Gastrocnemius medialis (tissue), 4 donors: ENCODE results near the gene PRKAA1.

Experiments
- CTCF ChIP-seq, 5 experiments: fragments of 450-650 bp in 3 of 5; fragments of 200-600 bp in 2 of 5; sonication (generic) in 2 of 5; IDR thresholded peaks in 4 of 5; conservative IDR thresholded peaks in 1 of 5; 1 replicate in 4 of 5; 2 replicates in 1 of 5; pipeline ENCODE4 v1.5.1; 2016 to 2019; ENCODE audit warnings: antibody characterized with exemption in 5 of 5, mild to moderate bottlenecking in 3 of 5, moderate library complexity in 3 of 5
- POLR2A ChIP-seq, 2 donors: fragments of 450-650 bp; IDR thresholded peaks; one replicate each; pipeline ENCODE4 v1.6.1; 2017; ENCODE audit warnings: antibody characterized with exemption in 2 of 2, mild to moderate bottlenecking in 2 of 2, moderate library complexity in 2 of 2

GRCh38 chr5:40774623-40775022 is 23.6 kb downstream of the PRKAA1 start:
- TF ChIP-seq CTCF (IDR thresholded peaks at IDR 0.05 in 4 of 5, conservative IDR thresholded peaks at IDR 0.05 in 1 of 5), result no peak
- no peak for TF ChIP-seq POLR2A (IDR thresholded peaks at IDR 0.05)
